H1 (cell line): ENCODE results near the gene SPTAN1. TPM values are rescaled to one million over a fixed set of nuclear protein-coding genes. Genes with fewer than 3 reads are reported as not detected.

Source experiments
- CTCF ChIA-PET: fragments of 300-600 bp; sonication (Branson Sonifier 250); formaldehyde crosslinking; loops from one replicate; lab custom pipeline; 2021; ENCODE audit not compliant: partially characterized antibody; lab: Charles Lee
- POLR2A ChIA-PET: fragments of 300-600 bp; sonication (Branson Sonifier 250); formaldehyde crosslinking; loops from one replicate; lab custom pipeline; 2021; ENCODE audit warnings: inconsistent platforms; ENCODE audit not compliant: partially characterized antibody; lab: Charles Lee
- DNase-seq, 2 experiments: peaks; one replicate each; pipeline versions ENCODE4 v3.0.0 to v3.0.0-alpha.2; 2010 to 2022; ENCODE audit warnings: low spot score in 2 of 2, low read depth in 1 of 2, mixed read lengths in 1 of 2
- FAIRE-seq: peaks from 2 replicates; lab custom pipeline; 2011; peaks lifted over from hg19 to GRCh38; lab: Jason Lieb, UNC
- H2AFZ ChIP-seq: 2 replicates; pipeline ENCODE4 v1.8.1; 2012; ENCODE audit warnings: low read length, inconsistent platforms
- H2AK5ac ChIP-seq: 2 replicates; pipeline ENCODE4 v1.6.1; 2013; ENCODE audit warnings: low read depth, low read length
- H2BK120ac ChIP-seq: replicated peaks from 2 replicates; pipeline ENCODE3; 2013; ENCODE audit warnings: low read depth, low read length, inconsistent platforms
- H2BK12ac ChIP-seq: 2 replicates; pipeline ENCODE4 v1.6.1; 2013; ENCODE audit warnings: low read depth, low read length
- H2BK15ac ChIP-seq: 2 replicates; pipeline ENCODE4 v1.6.1; 2013; ENCODE audit warnings: low read length
- H2BK20ac ChIP-seq: 2 replicates; pipeline ENCODE4 v1.6.1; 2013; ENCODE audit warnings: low read length
- H2BK5ac ChIP-seq: 2 replicates; pipeline ENCODE4 v1.6.1; 2013; ENCODE audit warnings: low read depth, low read length
- H3K14ac ChIP-seq: 2 replicates; pipeline ENCODE4 v1.6.1; 2013; ENCODE audit warnings: inconsistent platforms; ENCODE audit not compliant: insufficient read length
- H3K18ac ChIP-seq: 2 replicates; pipeline ENCODE4 v1.6.1; 2013; ENCODE audit warnings: low read length; ENCODE audit errors: extremely low read depth
- H3K23ac ChIP-seq: 2 replicates; pipeline ENCODE4 v1.6.1; 2013; ENCODE audit warnings: inconsistent platforms; ENCODE audit not compliant: insufficient read length
- H3K23me2 ChIP-seq: 2 replicates; pipeline ENCODE4 v1.6.1; 2013; ENCODE audit warnings: low read depth, low read length
- H3K27ac ChIP-seq: 2 replicates; pipeline ENCODE4 v1.6.1; 2011; ENCODE audit warnings: low read depth, low read length, inconsistent platforms
- H3K27me3 ChIP-seq, 4 experiments: replicated peaks in 1 of 4; 1 replicate in 1 of 4; 2 replicates in 3 of 4; pipeline versions ENCODE4 v1.6.1 to v1.8.1; 2011 to 2013; ENCODE audit warnings: low read length in 3 of 4, mild to moderate bottlenecking in 3 of 4, inconsistent platforms in 2 of 4, mixed read lengths in 2 of 4, moderate library complexity in 1 of 4; ENCODE audit not compliant: control insufficient read depth in 3 of 4, insufficient read depth in 3 of 4; ENCODE audit errors: extremely low read depth in 1 of 4
- H3K36me3 ChIP-seq, 4 experiments: 2 replicates each; pipeline versions ENCODE4 v1.6.1 to v1.8.1; 2011 to 2013; ENCODE audit warnings: mild to moderate bottlenecking in 4 of 4, low read length in 3 of 4, moderate library complexity in 2 of 4, control low read depth in 1 of 4, inconsistent platforms in 1 of 4; ENCODE audit not compliant: insufficient read depth in 4 of 4, control insufficient read depth in 2 of 4
- H3K4ac ChIP-seq: replicated peaks from 2 replicates; pipeline ENCODE3; 2013; ENCODE audit warnings: low read length, low read depth, mixed read lengths, inconsistent platforms; ENCODE audit not compliant: insufficient read length
- H3K4me1 ChIP-seq, 4 experiments: replicated peaks in 1 of 4; 1 replicate in 1 of 4; 2 replicates in 3 of 4; pipeline versions ENCODE4 v1.6.1 to v1.8.1; 2011 to 2013; ENCODE audit warnings: low read length in 3 of 4, inconsistent platforms in 2 of 4, mixed read lengths in 1 of 4; ENCODE audit not compliant: insufficient read depth in 4 of 4, control insufficient read depth in 3 of 4
- H3K4me2 ChIP-seq, 2 experiments: 2 replicates each; pipeline versions ENCODE4 v1.6.1 to v1.8.1; 2011 to 2013; ENCODE audit warnings: low read depth in 2 of 2, low read length in 2 of 2, control low read depth in 1 of 2, inconsistent platforms in 1 of 2, mild to moderate bottlenecking in 1 of 2; ENCODE audit not compliant: insufficient read depth in 1 of 2
- H3K4me3 ChIP-seq, 4 experiments: fragments of 200-600, 300-600 bp in 1 of 4; sonication (generic), shearing (Covaris generic), sonication (Bioruptor Twin) in 1 of 4; 2 replicates each; pipeline versions ENCODE4 v1.5.1 to v1.8.1; 2011 to 2016; ENCODE audit warnings: low read length in 4 of 4, low read depth in 3 of 4, control low read depth in 2 of 4, inconsistent platforms in 2 of 4, mild to moderate bottlenecking in 2 of 4, mixed read lengths in 1 of 4, moderate library complexity in 1 of 4; ENCODE audit not compliant: insufficient read depth in 2 of 4; ENCODE audit errors: extremely low read depth in 1 of 4
- H3K56ac ChIP-seq: replicated peaks from 2 replicates; pipeline ENCODE3; 2013; ENCODE audit warnings: low read depth, mild to moderate bottlenecking, mixed read lengths, low read length, inconsistent platforms; ENCODE audit not compliant: insufficient read length
- H3K79me1 ChIP-seq: 2 replicates; pipeline ENCODE4 v1.6.1; 2013; ENCODE audit warnings: low read depth, low read length, control low read depth
- H3K79me2 ChIP-seq, 2 experiments: 2 replicates each; pipeline versions ENCODE4 v1.6.1 to v1.8.1; 2012 to 2013; ENCODE audit warnings: low read length in 2 of 2, mild to moderate bottlenecking in 2 of 2, inconsistent platforms in 1 of 2; ENCODE audit not compliant: insufficient read depth in 2 of 2, control insufficient read depth in 1 of 2
- H3K9ac ChIP-seq, 4 experiments: replicated peaks in 1 of 4; 1 replicate in 1 of 4; 2 replicates in 3 of 4; pipeline versions ENCODE4 v1.6.1 to v1.8.1; 2011 to 2013; ENCODE audit warnings: low read depth in 3 of 4, low read length in 3 of 4, control low read depth in 2 of 4, mild to moderate bottlenecking in 2 of 4, moderate library complexity in 2 of 4, inconsistent platforms in 1 of 4; ENCODE audit errors: extremely low read depth in 1 of 4
- H3K9me3 ChIP-seq, 2 experiments: 2 replicates each; pipeline versions ENCODE4 v1.6.1 to v1.8.1; 2012 to 2013; ENCODE audit warnings: mild to moderate bottlenecking in 2 of 2, moderate library complexity in 2 of 2, control low read depth in 1 of 2, inconsistent platforms in 1 of 2, low read depth in 1 of 2, low read length in 1 of 2, mixed read lengths in 1 of 2; ENCODE audit not compliant: insufficient read depth in 2 of 2
- H4K20me1 ChIP-seq, 2 experiments: replicated peaks in 1 of 2; 2 replicates each; pipeline versions ENCODE3 to v1.8.1; 2011 to 2013; ENCODE audit warnings: inconsistent platforms in 2 of 2, low read length in 2 of 2, mild to moderate bottlenecking in 1 of 2; ENCODE audit not compliant: insufficient read depth in 2 of 2, control insufficient read depth in 1 of 2
- H4K5ac ChIP-seq: 2 replicates; pipeline ENCODE4 v1.6.1; 2013; ENCODE audit warnings: low read length, low read depth, mixed read lengths, inconsistent platforms; ENCODE audit not compliant: insufficient read length
- H4K8ac ChIP-seq: 2 replicates; pipeline ENCODE4 v1.8.0; 2013; ENCODE audit warnings: mild to moderate bottlenecking, moderate library complexity, low read length, inconsistent platforms; ENCODE audit not compliant: insufficient read depth; ENCODE audit errors: extremely low read depth
- H4K91ac ChIP-seq: replicated peaks from 2 replicates; pipeline ENCODE3; 2013; ENCODE audit warnings: low read length, mixed read lengths, inconsistent platforms; ENCODE audit not compliant: insufficient read length
- HDAC6 ChIP-seq: IDR thresholded peaks from one replicate; pipeline ENCODE4 v1.7.1; 2012; ENCODE audit warnings: low read depth, mild to moderate bottlenecking, inconsistent platforms, low read length, moderate library complexity
- MAFK ChIP-seq: IDR thresholded peaks from 2 replicates; pipeline ENCODE4 v1.6.1; 2012; ENCODE audit warnings: low read depth, mild to moderate bottlenecking, improper control_type of control experiment, low read length
- SP4 ChIP-seq: IDR thresholded peaks from 2 replicates; pipeline ENCODE4 v1.6.1; 2012; ENCODE audit warnings: low read length, inconsistent platforms
- WGBS, 2 experiments: shearing (Covaris generic) in 1 of 2; methylation state at CpG; one replicate each; pipeline versions ENCODE4 v1.1.6 to v1.1.7; 2013 to 2015; ENCODE audit warnings: low lambda C conversion rate in 2 of 2, mixed read lengths in 2 of 2, inconsistent platforms in 1 of 2, low coverage in 1 of 2, missing lambda C conversion rate in 1 of 2; ENCODE audit not compliant: insufficient replicate concordance in 2 of 2, insufficient coverage in 1 of 2, insufficient read length in 1 of 2; ENCODE audit errors: extremely low coverage in 1 of 2, missing lambda C conversion rate in 1 of 2; 5-methylcytosine and 5-hydroxymethylcytosine counted together
- polyA plus RNA-seq, 7 experiments: library from polyadenylated mRNA; depleted of rRNA in 3 of 7; stranded (reverse) in 5 of 7; unstranded in 2 of 7; fragments of >200 nt in 5 of 7; fragments of 200-250 nt in 2 of 7; gene quantifications; 1 replicate in 5 of 7; 2 replicates in 1 of 7; 4 replicates in 1 of 7; pipeline versions ENCODE4 v1.2.1 to v1.2.3, GENCODE V29; 2011 to 2013; ENCODE audit warnings: missing spikeins in 2 of 7, mixed read lengths in 2 of 7
- total RNA-seq: library from RNA; stranded (reverse); fragmentation: NEBNext Ultra II Directional; extraction: Animal tissue kit (Norgen Biotek cat#: 25700); gene quantifications from 2 replicates; pipeline ENCODE4 v1.2.1, GENCODE V29; 2021

Gene SPTAN1
- total and polyA plus RNA-seq, 2 of the 8 experiments (the other 6 are each of a cell fraction or from before 2014, with no cell fraction given) = 182 to 216 TPM

DNA sequence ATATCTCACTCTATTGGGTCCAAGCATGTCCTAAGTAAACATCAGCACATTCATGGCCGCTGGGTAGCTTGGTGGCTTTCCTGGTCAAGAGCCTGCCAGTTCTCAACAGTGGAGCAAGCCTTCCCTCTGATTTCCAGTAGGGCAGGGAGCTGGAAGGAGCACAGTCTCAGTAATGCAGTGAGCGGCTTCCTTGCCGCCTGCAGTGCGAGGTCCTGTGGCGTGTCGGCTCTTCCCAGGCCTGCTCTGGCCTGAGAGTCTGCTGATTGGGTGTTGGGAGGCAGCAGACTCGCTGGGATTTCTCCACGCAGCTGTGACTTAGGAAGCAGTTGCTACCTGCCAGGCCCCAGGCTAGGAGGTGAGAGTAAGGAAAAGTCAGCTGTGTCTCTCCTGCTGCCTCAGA is 51.3 kb downstream of the SPTAN1 start:
- no peak for DNase-seq
- TF ChIP-seq MAFK = no peak
- no peak for TF ChIP-seq HDAC6
- TF ChIP-seq SP4 = no peak

More for the DNA sequence above, 51.3 kb downstream of the SPTAN1 start:
- Histone ChIP-seq H4K8ac (no peak overlapping the region), H4K91ac (no peak overlapping the region), H3K14ac (no peak overlapping the region), H3K18ac (no peak overlapping the region), H3K23me2 (no peaks in the 10 kb centered on the region), H3K23ac (no peak overlapping the region), H2BK15ac (no peak overlapping the region), H2BK20ac (no peak overlapping the region), H3K4ac (no peak overlapping the region), H2AFZ (no peak overlapping the region), H2BK5ac (no peak overlapping the region), H3K4me2 (no peak overlapping the region), H3K79me2 (no peaks in the 10 kb centered on the region), H4K5ac (no peak overlapping the region), H3K9me3 (no peaks in the 10 kb centered on the region), H3K4me1 (no peaks in the 10 kb centered on the region), H3K27me3 (no peaks in the 10 kb centered on the region), H2AK5ac (no peak overlapping the region), H3K4me3 (no peak overlapping the region), H3K9ac (no peak overlapping the region), H2BK120ac (no peak overlapping the region), H3K56ac (no peak overlapping the region), H4K20me1 (no peaks in the 10 kb centered on the region), H3K36me3 (peaks cover 15 to 64% (median 39%) of the 10 kb centered on the region in 4 experiments), H3K79me1 (no peaks in the 10 kb centered on the region), H3K27ac (no peak overlapping the region), H2BK12ac (no peak overlapping the region)
- FAIRE-seq = no peak
- WGBS, 2 experiments = 97% methylated on average over 8 of the region's 8 CpGs; no CpG with 5 or more reads in 1 of the 2 experiments
- CTCF ChIA-PET = interaction anchor here (1.2 to 1.3 kb wide), 2 partner anchors 12 to 129 kb away, joined by 3 read pairs; no protein-coding TSS in a partner anchor
- POLR2A ChIA-PET = interaction anchor here (0.9 to 1.2 kb wide), 2 partner anchors 13 to 83 kb away, joined by 3 to 5 read pairs; no protein-coding TSS in a partner anchor
